HepG2 (cell line): ENCODE results near the gene EGLN2.

ENCODE experiments used
- SIN3B ChIP-seq: fragments of 150-350 bp; IDR thresholded peaks from 2 replicates; pipeline ENCODE4 v1.6.1; 2014; ENCODE audit warnings: low read length
- TAF1 ChIP-seq: sonication (generic); formaldehyde crosslinking; IDR thresholded peaks from 2 replicates; pipeline ENCODE4 v1.4.0; 2020; ENCODE audit warnings: missing genetic modification reagents

DNA sequence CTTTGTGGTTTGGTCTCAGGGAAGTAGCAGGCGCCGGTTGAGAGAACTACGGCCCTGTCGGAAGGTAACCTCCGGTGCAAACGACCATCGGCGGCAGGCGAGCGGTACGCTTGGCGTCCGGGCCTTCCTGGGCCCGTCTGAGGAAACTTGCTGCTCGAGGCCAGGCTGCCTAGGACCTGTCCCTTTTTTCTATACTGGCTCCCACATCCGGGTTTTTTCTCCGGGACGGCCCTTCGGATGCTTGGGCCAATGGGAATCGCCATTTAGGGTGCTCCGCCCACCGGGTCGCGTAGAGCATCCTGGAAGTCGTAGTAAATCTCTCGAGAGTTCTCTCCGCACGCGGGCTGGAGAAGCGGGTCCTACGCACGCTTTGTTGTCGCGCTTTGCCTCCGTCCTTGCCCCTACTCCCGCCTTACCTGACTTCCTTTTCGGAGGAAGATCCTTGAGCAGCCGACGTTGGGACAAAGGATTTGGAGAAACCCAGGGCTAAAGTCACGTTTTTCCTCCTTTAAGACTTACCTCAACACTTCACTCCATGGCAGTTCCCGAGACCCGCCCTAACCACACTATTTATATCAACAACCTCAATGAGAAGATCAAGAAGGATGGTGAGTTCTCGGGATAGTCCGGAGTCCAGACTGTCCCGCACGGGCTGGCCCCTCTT lies 48.0 kb upstream of the EGLN2 start, which contains the start of gene SNRPA:
- TF ChIP-seq TAF1 (CRISPR knock-in tag) (peak; percentile 80), SIN3B (no peak)
